ENCODE data around the gene C11orf91. TPM values are rescaled to one million over a fixed set of nuclear protein-coding genes. Genes with fewer than 3 reads are reported as not detected.

Gene C11orf91
- total and polyA plus RNA-seq, 2 of the 4 experiments (the other 2 are of a cell fraction) = 0.10 TPM; not detected in 1

DNA sequence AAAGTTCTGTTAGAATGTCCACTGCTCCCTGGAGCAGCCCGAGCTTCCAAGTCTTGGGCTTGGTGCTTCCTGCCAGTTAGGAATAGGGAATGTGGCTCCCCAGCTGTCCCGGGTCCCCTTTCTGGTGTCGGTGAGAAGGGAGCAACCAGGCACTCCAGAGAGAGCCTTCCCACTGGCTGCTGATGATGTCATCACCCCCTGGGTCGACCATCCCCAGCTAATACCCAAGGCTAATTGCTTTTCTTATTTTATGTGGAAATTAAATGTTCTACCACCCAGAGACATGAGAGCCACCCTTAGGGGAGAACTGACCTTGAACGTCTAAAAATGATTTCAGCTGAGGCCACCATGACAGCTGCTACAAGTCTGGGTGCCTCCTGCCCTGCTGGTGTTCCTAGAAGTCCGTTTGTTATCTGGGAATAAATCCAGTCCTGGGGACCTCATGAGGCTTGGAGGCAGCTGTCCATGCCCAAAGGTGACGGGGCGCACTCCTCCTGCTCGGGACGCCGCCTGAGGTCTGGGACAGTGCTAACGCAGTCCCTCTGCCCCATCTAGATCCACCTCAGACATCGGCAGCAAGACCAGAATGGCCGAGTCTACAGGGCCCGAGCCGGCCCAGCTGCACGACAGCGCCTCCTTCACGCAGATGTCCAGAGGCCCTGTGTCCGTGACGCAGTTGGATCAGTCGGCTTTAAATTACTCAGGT lies 42.3 kb downstream of the C11orf91 start:
- no peak overlapping the region for H3K18ac ChIP-seq (ENCODE audit: low read depth, low read length)
- peak overlapping the region; percentile 47 for H2AFZ ChIP-seq (replicated peaks; ENCODE audit: low read length, poor library complexity)
- H3K9me1 ChIP-seq (ENCODE audit: insufficient read depth, low read length) = 0 out of 2 replicates have a peak, but pooled peaks cover 2% of the 10 kb centered on the region
- H3K27ac ChIP-seq (ENCODE audit: insufficient read depth, low read length) = no peak overlapping the region
- DNase-seq = no peak
- H2BK20ac ChIP-seq (ENCODE audit: low read depth, low read length) = no peak overlapping the region
- H3K4me2 ChIP-seq (ENCODE audit: low read depth, low read length) = no peak overlapping the region
- no peak overlapping the region for H3K4me3 ChIP-seq (ENCODE audit: insufficient read depth, low read depth, low read length)
- TF ChIP-seq BHLHE40 (IDR thresholded peaks at IDR 0.05; ENCODE audit: low read depth, low read length) (no peak), NFE2L2 (IDR thresholded peaks at IDR 0.05; ENCODE audit: low read depth, low read length) (no peak), FOS (IDR thresholded peaks at IDR 0.05; ENCODE audit: low read depth, low read length) (no peak)
- H2BK15ac ChIP-seq (ENCODE audit: low read depth, low read length) = no peak overlapping the region
- H3K4ac ChIP-seq (ENCODE audit: low read depth, low read length) = no peak overlapping the region
- no peak overlapping the region for H4K8ac ChIP-seq (ENCODE audit: low read depth in 2 of 2, low read length in 2 of 2)
- no peaks in the 10 kb centered on the region for H4K20me1 ChIP-seq (ENCODE audit: insufficient read depth, low read length)
- ChIA-PET POLR2A (ENCODE audit: unreplicated experiment) (no interaction called here), CTCF (no interaction called here)
- no peak overlapping the region; the same call in 1 of the 2 replicates for H3K23ac ChIP-seq (ENCODE audit: low read depth, low read length)
- no peaks in the 10 kb centered on the region for H3K27me3 ChIP-seq (ENCODE audit: control insufficient read depth, insufficient read depth, low read length)
- dilution Hi-C loops (cut with HindIII; ENCODE audit: low sequenced_read_pairs, unreplicated experiment) (no loop called here), intact Hi-C loops (cut with micrococcal nuclease) (no loop called here), in situ Hi-C loops (cut with MboI; ENCODE audit: low sequenced_read_pairs) (no loop called here)
- no peak for ATAC-seq (ENCODE audit: low read depth)
- H3K36me3 ChIP-seq (ENCODE audit: control insufficient read depth, insufficient read depth, low read length) = no peaks in the 10 kb centered on the region
- 86% methylated on average over 10 of the region's 22 CpGs; no CpG with 5 or more reads in 1 of the 2 experiments for WGBS, 2 experiments (ENCODE audit: extremely low coverage in 2 of 2, insufficient read length in 1 of 2)
- H4K91ac ChIP-seq (ENCODE audit: insufficient read depth, low read depth, low read length) = no peak overlapping the region
- BruUV-seq (replicated peaks) = no TSS peak
- no peaks in the 10 kb centered on the region for H3K4me1 ChIP-seq (ENCODE audit: control insufficient read depth, insufficient read depth, low read length)
- H3K14ac ChIP-seq (replicated peaks; ENCODE audit: low read depth, low read length) = no peak overlapping the region
- no peak overlapping the region for H2AK5ac ChIP-seq (ENCODE audit: low read depth, low read length)
- H2BK120ac ChIP-seq (ENCODE audit: low read depth, low read length) = no peak overlapping the region
- H3K9ac ChIP-seq (ENCODE audit: low read depth, low read length) = no peak overlapping the region
- H3K79me1 ChIP-seq (ENCODE audit: low read depth in 1 of 2, low read length in 2 of 2) = no peaks in the 10 kb centered on the region
- no peak overlapping the region for H2BK5ac ChIP-seq (ENCODE audit: low read depth, low read length, poor library complexity, severe bottlenecking)
- no peak overlapping the region for H4K5ac ChIP-seq (ENCODE audit: low read depth, low read length)
- no peaks in the 10 kb centered on the region for H3K9me3 ChIP-seq (ENCODE audit: control insufficient read depth, insufficient read depth, low read length)
- H3K56ac ChIP-seq (ENCODE audit: extremely low read depth, insufficient read depth, low read length) = no peak overlapping the region
- H2AK9ac ChIP-seq (replicated peaks; ENCODE audit: low read depth, low read length, poor library complexity) = no peak overlapping the region

Measured in IMR-90 (cell line).